Omental fat pad (tissue), 4 donors: Measurements from ENCODE around the gene RCBTB2. TPM values are rescaled to one million over a fixed set of nuclear protein-coding genes. Genes with fewer than 3 reads are reported as not detected.
"Not testable (repeated sequence)": the region's sequence is repeated elsewhere in the genome, so short reads cannot be mapped to it uniquely, and the experiment has no call there.

Source experiments
- ATAC-seq: fragments of 150-250 bp; one replicate; pipeline ENCODE4 v1.9.1; 2016; ENCODE audit warnings: mild to moderate bottlenecking, moderate library complexity; ENCODE audit not compliant: low FRiP score
- DNase-seq: peaks from one replicate; pipeline ENCODE4 v3.0.0-alpha.2; 2019; ENCODE audit warnings: low spot score
- total RNA-seq, 4 donors: library from RNA; depleted of rRNA; stranded (reverse); fragments of >200 nt; gene quantifications; one replicate each; pipeline ENCODE4 v1.1.0, GENCODE V29; 2016
- TF ChIP-seq, protein P1 (sequence below), 3 donors: fragments of 450-650 bp; IDR thresholded peaks; one replicate each; pipeline ENCODE4 v1.5.1; 2016 to 2017; ENCODE audit warnings: antibody characterized with exemption in 3 of 3, mild to moderate bottlenecking in 3 of 3, moderate library complexity in 2 of 3

RCBTB2 gene
- total RNA-seq = 10 to 100 TPM in 3 of 4 donors, 1 to 10 TPM in 1; 6.7 to 30.6 (median 13.0) TPM

DNA sequence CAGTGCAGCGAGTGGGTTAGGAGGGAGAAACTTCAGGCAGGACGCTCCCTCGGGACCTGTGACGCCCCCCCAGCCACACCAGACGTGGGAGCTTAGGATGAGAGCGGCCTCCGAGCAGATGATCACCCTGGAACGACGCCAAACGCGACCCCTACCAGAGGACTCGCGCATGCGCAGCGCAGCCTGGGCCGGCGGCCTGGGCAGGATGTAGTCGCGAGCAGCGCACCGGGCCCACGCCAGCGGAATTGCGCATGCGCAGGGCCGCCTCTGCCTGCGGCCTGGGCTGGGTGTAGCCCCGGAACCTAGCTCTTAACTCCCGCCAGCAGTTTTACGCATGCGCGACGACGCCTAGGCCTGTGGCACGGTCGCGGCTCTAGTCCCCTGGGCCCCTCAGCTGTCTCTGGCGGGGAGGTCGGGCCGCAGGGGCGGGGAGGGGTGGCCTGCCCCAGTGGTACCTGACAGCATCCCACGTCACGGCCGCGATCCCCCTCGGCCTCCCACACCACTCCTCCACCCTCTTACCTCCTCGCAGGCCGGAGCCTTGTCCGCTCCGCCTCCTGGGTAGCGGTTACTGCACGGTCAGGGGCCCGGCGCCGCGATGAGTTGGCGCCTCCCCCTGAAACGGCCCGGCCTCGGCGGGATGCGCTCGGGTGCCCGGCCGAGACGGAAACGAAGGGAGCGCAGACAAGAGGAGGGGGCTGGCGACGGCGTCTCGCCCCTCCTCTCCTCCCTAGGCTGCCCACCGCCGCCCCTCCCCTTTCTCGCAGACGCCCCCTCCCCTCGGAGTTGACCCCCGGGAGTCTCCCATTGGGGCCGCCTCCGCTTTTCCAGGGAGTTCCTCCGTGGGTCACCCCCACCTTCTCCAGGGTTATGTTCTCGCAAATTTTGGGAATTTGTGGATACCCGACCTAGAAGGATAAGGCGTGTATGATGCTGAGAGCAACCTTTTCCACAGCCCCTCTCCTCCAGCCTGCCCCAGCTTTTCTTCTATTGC is at the start of gene RCBTB2:
Gene RCBTB2, minus strand, starts transcription at position 575 of the 994 bp plus-strand sequence. CDS start 11,141 bp downstream, outside the sequence.
- ATAC-seq (peak; percentile 98), DNase-seq (peak; percentile 94)
- TF ChIP-seq, protein P1, sequence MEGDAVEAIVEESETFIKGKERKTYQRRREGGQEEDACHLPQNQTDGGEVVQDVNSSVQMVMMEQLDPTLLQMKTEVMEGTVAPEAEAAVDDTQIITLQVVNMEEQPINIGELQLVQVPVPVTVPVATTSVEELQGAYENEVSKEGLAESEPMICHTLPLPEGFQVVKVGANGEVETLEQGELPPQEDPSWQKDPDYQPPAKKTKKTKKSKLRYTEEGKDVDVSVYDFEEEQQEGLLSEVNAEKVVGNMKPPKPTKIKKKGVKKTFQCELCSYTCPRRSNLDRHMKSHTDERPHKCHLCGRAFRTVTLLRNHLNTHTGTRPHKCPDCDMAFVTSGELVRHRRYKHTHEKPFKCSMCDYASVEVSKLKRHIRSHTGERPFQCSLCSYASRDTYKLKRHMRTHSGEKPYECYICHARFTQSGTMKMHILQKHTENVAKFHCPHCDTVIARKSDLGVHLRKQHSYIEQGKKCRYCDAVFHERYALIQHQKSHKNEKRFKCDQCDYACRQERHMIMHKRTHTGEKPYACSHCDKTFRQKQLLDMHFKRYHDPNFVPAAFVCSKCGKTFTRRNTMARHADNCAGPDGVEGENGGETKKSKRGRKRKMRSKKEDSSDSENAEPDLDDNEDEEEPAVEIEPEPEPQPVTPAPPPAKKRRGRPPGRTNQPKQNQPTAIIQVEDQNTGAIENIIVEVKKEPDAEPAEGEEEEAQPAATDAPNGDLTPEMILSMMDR (IDR thresholded peaks at IDR 0.05) = no peak

- ATAC-seq (no peak), DNase-seq (no peak)
- TF ChIP-seq, protein P1 (IDR thresholded peaks at IDR 0.05) = no peak
These were observed 49.2 kb upstream of the RCBTB2 start for GRCh38 chr13:48582084-48582483.

- DNase-seq = no peak
- TF ChIP-seq, protein P1 (IDR thresholded peaks at IDR 0.05) = no peak
These were observed 48.0 kb upstream of the RCBTB2 start for GRCh38 chr13:48580896-48581295.

DNA sequence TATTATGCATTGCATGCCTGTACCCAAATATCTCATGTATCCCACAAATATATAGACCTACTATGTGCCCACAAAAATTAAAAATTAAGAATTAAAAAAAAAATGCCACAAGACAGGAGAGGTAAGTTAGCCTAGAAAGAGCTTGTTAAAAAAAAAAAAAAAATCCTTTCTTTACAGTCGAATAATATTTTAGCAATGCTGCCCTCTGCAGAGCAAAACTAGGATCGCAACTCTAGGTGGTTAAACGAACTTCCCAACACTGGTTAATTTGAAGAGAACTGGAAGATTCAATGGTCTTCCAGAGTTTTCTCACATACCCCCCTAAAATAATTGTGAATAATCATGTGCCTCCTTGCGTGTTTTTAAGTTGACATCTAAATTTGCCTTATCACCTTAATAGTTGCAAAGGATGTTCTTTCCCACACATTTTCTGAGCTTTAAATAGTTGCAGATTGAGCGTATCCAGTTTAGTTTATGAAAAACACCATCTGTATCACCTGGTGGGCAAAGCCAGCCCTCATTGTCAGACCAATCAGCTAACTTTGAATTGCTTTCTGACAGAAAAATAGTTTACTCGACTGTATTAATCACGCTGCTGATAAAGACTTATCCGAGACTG is 47.4 kb upstream of the RCBTB2 start:
- ATAC-seq = no peak
- DNase-seq = peak; percentile 95
- TF ChIP-seq, protein P1 (IDR thresholded peaks at IDR 0.05) = peak in 1 of 3 donors; percentile 9

More at GRCh38 chr13:48580896-48581295, 48.0 kb upstream of the RCBTB2 start:
- no peak for ATAC-seq

DNA sequence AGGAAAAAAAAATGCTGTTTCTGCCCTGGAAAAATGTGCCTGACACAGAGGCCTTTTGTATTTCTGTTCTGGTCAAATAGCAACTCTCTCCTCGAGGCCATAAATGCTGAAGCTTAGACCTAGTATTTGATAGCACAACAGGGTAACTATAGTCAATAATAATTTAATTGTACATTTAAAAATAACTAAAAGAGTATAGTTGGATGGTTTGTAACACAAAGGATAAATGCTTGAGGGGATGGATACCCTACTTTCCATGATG is 47.0 kb upstream of the RCBTB2 start:
- not testable (repeated sequence) for ATAC-seq, DNase-seq

- DNase-seq (no peak), ATAC-seq (no peak)
- TF ChIP-seq, protein P1 (IDR thresholded peaks at IDR 0.05) = no peak
These were observed 46.5 kb upstream of the RCBTB2 start for GRCh38 chr13:48579165-48579918.
